GM18951 (cell line): ENCODE results near the gene TNFSF9.
"Not testable (repeated sequence)": the region's sequence is repeated elsewhere in the genome, so short reads cannot be mapped to it uniquely, and the experiment has no call there.

Experiments used
- POLR2A ChIP-seq: IDR thresholded peaks from 4 replicates; pipeline ENCODE4 v1.6.1; 2011; ENCODE audit warnings: mild to moderate bottlenecking; ENCODE audit not compliant: insufficient read length, insufficient read depth; ENCODE audit errors: extremely low read depth
- in situ Hi-C: fragments of 300-500 bp; cut with MboI; formaldehyde crosslinking; loops from one replicate; pipeline ENCODE4 v1.12.0; 2022; ENCODE audit warnings: low sequenced_read_pairs, mixed read lengths, inconsistent platforms; ENCODE audit not compliant: unreplicated experiment

The TNFSF9 gene

DNA sequence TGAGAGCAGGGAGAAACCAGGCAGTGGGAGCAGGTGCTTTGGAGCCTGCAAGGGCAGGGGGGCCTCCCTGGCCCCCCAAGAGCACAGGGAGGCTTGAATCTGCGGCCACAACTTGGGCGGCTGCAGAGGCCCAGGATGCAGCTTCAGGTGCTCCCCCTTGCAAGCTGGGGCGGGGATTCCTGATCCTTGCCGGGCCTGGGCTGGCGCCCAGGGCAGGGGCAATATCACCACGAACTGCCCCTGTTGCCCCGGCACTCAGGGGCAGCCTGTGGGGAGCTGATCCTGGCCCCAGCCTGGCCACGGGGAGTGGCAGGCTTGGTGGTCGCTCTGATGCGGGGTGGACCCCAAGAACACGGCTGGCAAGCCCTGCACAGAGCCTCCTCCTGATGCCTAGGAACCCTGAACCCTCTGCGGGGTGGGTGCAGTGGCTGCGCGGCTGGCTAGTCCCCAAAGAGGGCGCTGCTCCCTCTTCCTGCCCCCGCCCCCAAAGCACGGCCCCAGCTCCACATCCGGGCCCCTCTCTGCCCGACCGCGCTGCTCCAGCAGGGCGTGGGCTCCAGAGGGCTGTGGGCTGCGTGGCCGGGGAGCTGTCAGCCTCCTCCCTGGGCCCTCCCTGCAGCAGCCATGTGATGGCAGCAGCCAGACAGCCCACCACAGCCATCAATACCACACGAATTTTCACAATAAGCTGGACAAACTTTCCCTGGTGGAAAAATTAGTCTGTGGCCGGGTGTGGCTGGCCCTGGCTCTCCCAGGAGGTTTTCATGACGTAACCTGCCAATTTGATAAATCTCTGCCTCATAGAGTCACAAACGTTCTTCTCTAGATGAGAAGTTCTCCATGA, 21.0 kb downstream of the TNFSF9 start:
- TF ChIP-seq POLR2A = peak; percentile 32
- in situ Hi-C loops = no loop called here

DNA sequence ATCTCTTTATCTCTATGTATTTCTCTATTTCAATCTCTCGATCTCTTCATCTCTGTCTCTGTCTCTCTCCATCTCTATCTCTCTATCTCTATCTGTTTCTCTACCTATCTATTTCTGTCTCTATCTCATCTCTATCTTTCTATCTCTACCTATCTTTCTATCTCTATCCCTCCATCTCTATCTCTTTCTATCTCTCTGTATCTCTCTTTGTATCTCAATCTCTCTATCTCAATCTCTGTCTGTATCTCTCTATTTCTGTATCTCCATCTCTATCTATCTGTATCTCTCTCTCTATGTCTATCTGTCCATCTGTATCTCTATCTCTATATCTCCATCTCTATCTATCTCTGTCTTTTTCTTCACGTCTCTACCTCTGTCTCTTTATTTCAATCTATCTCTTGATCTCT, 25.2 kb downstream of the TNFSF9 start:
- no peak for TF ChIP-seq POLR2A
- in situ Hi-C loops = no loop called here

DNA sequence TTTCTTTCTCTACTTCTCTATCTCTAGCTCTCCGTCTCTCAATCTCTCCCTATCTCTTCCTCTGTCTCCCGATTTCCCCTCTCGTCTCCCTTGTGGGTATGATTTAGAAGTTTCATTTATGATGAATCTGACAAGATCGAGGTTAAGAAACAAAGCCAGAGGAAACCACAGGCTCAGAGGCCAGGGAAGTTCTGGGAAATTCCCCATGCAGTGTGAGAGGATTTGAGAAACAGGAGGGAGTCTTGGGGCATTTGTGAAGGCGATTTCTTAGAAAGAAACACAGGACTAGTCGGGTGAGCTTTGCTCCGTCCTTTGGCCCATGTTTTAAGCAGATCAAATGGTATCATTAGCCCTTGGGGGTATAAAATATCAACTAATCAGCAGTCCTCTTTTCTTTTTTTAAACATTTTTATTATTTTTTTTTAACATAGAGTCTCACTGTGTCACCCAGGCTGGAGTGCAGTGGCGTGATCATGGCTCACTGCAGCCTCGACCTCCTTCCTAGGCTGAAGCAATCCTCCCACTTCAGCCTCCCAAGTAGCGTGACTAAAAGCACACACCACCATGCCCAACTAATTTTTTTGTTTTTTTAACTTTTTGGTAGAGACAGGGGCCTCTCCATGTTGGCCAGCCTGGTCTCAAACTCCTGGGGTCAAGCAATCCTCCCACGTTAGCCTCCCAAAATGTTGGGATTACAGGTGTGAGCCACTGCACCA, 25.8 kb downstream of the TNFSF9 start:
- in situ Hi-C loops = no loop called here
- TF ChIP-seq POLR2A = no peak

DNA sequence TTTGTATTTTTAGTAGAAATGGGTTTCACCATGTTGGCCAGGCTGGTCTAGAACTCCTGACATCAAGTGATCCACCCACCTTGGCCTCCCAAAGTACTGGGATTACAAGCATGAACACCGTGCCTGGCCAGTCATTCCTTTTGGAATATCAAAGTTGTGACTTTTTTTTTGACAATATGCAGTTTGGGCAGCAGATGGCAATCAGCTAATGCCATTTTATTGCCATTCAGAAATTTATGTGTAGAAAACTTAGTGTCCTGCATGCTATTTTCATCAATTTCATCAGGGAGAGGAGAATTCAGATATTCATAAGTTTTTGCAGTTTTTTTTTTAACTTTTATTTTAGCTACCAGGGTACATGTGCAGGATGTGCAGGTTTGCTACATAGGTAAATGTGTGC, 31.6 kb downstream of the TNFSF9 start:
- in situ Hi-C loops = not testable (repeated sequence)

DNA sequence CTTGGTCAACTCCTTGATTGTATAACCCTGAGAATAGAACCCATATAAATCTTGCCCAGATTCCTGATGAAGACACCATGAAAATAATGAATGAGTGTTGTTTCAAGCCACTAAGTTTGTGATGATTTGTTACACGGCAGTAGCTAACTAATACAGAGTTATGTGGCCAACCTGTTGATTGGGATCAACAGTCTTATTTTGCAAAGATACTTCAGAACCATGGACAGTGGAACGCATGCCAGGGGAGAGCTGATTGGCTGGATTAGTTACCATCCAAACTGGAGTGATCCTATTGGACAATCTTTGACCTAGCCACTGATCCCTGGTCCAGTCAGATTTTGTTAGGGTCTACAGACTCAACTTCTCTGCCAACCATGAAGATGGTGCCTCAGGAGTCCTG, 33.6 kb downstream of the TNFSF9 start:
- in situ Hi-C loops = no loop called here
- TF ChIP-seq POLR2A = no peak

DNA sequence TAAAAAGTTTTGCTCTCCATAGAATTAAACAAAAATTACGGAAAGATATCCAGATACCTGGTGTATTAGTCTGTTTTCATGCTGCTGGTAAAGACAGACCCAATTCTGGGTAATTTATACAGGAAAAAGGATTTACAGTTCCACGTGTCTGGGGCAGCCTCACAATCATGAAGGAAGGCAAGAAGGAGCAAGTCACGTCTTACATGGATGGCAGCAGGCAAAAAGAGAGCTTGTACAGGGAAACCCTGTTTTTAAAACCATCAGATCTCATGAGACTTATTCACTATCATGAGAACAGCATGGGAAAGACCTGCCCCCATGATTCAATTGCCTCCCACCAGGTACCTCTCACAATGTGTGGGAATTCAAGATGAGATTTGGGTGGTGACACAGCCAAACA, 35.9 kb downstream of the TNFSF9 start:
- in situ Hi-C loops = not testable (repeated sequence)

DNA sequence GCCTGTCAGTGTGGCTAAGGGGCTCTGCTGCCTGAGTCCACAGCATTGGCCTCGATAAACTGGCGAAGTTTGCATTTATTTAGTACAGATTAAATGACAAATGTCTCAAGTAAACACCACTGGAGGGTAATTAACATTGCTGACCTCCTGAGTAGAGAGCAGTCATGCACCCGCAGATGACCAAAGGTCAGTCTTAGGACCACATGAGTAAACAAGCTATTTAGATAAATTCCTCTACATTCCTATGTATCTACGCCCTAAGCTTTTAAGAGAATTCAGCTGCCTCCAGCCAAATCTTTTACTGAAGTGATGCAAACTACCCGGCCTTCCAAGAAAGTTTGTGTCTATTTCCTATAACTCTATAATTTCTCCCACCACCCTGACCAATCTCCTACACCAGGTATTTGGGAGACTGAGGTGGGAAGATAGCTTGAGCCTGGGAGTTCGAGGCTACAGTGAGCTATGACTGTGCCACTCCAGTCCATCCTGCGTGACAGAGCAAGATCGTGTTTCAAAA, 37.2 kb downstream of the TNFSF9 start:
- in situ Hi-C loops = no loop called here
- TF ChIP-seq POLR2A = no peak

DNA sequence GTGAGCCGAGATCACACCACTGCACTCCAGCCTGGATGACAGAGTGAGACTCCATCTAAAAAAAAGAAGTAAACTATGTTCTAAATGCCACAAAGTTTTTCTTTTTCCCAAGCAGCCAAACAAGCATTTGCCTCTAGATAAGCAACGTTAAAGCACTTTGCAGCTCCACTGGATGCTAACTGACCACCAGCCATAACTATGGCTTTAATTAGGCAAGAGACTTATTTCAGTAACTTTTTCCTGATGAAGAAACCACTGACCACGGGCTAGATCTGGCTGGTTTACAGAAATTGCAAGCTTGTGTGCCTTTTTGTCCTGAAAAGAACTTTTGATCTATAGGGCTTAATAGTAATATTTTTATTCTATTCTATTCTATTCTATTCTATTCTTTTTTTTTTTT, 38.0 kb downstream of the TNFSF9 start:
- in situ Hi-C loops = no loop called here
- TF ChIP-seq POLR2A = no peak

DNA sequence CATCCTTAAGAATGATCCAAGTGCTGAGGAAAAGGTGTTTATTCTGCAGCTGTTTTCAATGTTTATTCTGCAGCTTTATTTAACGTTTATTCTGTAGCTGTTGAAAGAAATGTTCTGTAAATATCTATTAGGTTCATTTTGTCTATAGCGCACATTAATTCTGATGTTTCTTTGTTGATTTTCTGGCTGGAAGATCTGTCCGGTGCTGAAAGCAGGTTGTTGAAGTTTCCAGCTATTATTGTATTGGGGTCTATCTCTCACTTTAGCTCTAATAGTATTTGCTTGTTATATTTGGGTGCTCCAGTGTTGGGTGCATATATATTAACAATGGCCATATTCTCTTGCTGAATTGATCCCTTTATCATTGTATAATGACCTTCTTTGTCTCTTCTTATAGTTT, 39.9 kb downstream of the TNFSF9 start:
- in situ Hi-C loops = no loop called here
- no peak for TF ChIP-seq POLR2A

DNA sequence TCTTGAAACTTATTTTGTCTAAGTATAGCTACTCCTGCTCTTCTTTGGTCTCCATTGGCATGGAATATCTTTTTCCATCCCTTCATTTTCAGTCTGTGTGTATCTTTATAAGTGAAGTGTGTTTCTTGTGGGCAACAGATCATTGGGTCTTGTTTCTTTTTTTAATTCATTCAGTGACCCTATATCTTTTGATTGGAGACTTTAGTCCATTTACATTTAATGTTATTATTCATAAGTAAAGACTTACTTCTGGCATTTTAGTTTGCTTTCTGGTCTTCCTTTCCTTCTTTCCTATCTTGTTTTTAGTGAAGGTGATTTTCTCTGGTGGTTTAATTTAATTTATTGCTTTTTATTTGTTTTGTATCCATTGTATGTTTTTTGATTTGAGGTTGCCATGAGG, 40.3 kb downstream of the TNFSF9 start:
- TF ChIP-seq POLR2A = no peak
- in situ Hi-C loops = no loop called here

DNA sequence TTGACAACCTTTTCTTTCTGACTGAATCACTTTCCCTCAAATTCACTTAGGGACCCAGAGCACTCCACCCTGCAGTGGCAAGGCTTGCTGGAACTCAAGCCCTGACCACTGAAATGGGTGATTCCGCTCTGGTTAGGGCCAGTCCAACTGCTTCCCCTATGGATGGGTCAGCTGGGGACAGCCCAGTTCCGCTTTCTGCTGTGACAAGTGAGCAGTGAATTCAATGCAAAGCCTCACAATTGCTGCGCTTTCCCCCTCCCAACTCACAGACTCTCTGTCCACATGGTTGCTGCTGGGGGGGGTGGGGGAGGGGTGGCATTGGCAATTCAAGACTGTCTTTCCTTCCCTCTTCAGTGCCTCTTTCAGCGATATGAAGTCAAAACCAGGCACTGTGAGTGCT, 41.4 kb downstream of the TNFSF9 start:
- in situ Hi-C loops = no loop called here
- TF ChIP-seq POLR2A = no peak

DNA sequence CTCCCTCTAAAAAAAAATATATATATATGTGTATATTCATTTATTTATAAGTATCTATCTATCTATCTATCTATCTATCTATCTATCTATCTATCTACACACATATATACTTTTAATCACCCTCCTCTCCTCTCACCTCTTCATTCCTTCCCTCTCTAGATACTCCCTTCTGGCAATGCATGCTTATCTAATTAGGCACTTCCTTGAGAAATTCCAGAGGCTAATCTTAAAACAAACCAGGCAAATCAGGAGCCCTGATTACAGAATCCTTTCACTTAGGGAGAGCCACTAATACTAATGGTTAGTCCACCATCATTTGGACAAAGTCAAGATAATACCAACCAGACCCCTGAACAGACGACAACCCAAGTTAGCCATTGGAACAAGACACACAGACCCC, 42.5 kb downstream of the TNFSF9 start:
- in situ Hi-C loops = no loop called here
- no peak for TF ChIP-seq POLR2A

DNA sequence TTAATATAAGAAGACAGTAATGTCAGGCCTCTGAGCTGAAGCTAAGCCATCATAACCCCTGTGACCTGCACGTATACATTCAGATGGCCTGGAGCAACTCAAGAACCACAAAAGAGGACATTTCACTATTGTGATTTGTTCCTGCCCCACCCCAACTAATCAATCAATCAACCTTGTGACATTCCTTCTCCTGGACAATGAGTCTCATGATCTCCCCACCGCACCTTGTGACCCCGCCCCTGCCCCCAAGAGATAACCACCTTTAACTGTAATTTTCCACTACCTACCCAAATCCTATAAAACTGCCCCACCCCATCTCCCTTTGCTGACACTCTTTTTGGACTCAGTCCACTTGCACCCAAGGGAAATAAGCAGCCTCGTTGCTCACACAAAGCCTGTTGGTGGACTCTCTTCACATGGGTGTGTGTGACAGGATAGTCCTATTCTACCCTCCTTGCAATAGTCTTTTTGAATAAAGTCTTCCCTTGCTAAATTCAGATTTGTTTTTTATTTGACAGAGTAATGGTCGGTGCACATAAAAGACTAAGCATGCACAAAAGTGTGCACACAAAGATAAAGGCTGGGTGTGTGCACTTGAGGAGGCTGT, 46.1 kb downstream of the TNFSF9 start:
- in situ Hi-C loops = no loop called here
- no peak for TF ChIP-seq POLR2A
